Measurements from ENCODE around the gene FANCF. TPM values are rescaled to one million over a fixed set of nuclear protein-coding genes. Genes with fewer than 3 reads are reported as not detected.

FANCF gene
- total RNA-seq, 1 experiment from 2014 or later = 5.0 TPM

GRCh38 chr11:22641559-22641958 lies 15.9 kb upstream of the FANCF start:
- Histone ChIP-seq H3K27ac (ENCODE audit: low read length) (no peak overlapping the region), H3F3A (ENCODE audit: low read length, unreplicated experiment) (no peaks in the 10 kb centered on the region), H3K9me3 (ENCODE audit: low read length) (no peaks in the 10 kb centered on the region), H3K27me3 (ENCODE audit: low read length) (peaks cover 10% of the 10 kb centered on the region), H2AFZ (ENCODE audit: low read length) (no peak overlapping the region), H3K79me2 (ENCODE audit: low read length) (no peaks in the 10 kb centered on the region), H3K4me3 (ENCODE audit: low read length) (no peak overlapping the region), H3K9ac (ENCODE audit: low read length) (no peak overlapping the region), H3K4me1 (ENCODE audit: insufficient read depth, low read length) (no peaks in the 10 kb centered on the region), H3K4me2 (ENCODE audit: low read length) (no peak overlapping the region), H3K9me2 (replicated peaks; ENCODE audit: low read length) (no peaks in the 10 kb centered on the region), H4K20me1 (ENCODE audit: low read length) (no peaks in the 10 kb centered on the region), H3K36me3 (ENCODE audit: low read depth, low read length) (no peaks in the 10 kb centered on the region)
- no peak for ATAC-seq
- POLR2A ChIA-PET (ENCODE audit: unreplicated experiment) = no interaction called here
- CTCF ChIA-PET = no interaction called here
- intact Hi-C loops (cut with micrococcal nuclease) = no loop called here
- TF ChIP-seq EZH2 (IDR thresholded peaks at IDR 0.05; ENCODE audit: low read length, unreplicated experiment) = no peak
- no peak for TF ChIP-seq EZH2phosphoT487 (IDR thresholded peaks at IDR 0.05; ENCODE audit: borderline replicate concordance, low read length)
- no peak for TF ChIP-seq CTCF (conservative IDR thresholded peaks at IDR 0.05; ENCODE audit: low read depth, low read length)
- DNase-seq = no peak
- no TSS peak for BruUV-seq (replicated peaks)

- BruUV-seq (replicated peaks) = no TSS peak
- Histone ChIP-seq H4K20me1 (ENCODE audit: low read length) (no peaks in the 10 kb centered on the region), H3K79me2 (ENCODE audit: low read length) (no peaks in the 10 kb centered on the region), H3K4me3 (ENCODE audit: low read length) (no peak overlapping the region), H3K4me2 (ENCODE audit: low read length) (no peak overlapping the region), H2AFZ (ENCODE audit: low read length) (no peak overlapping the region), H3K36me3 (ENCODE audit: low read depth, low read length) (no peaks in the 10 kb centered on the region), H3K9me3 (ENCODE audit: low read length) (no peaks in the 10 kb centered on the region), H3K9me2 (replicated peaks; ENCODE audit: low read length) (no peaks in the 10 kb centered on the region), H3F3A (ENCODE audit: low read length, unreplicated experiment) (no peaks in the 10 kb centered on the region), H3K4me1 (ENCODE audit: insufficient read depth, low read length) (no peaks in the 10 kb centered on the region), H3K27ac (ENCODE audit: low read length) (no peak overlapping the region), H3K27me3 (ENCODE audit: low read length) (peaks cover 10% of the 10 kb centered on the region), H3K9ac (ENCODE audit: low read length) (no peak overlapping the region)
- CTCF ChIA-PET = no interaction called here
- intact Hi-C loops (cut with micrococcal nuclease) = no loop called here
- no peak for TF ChIP-seq EZH2phosphoT487 (IDR thresholded peaks at IDR 0.05; ENCODE audit: borderline replicate concordance, low read length)
- TF ChIP-seq CTCF (conservative IDR thresholded peaks at IDR 0.05; ENCODE audit: low read depth, low read length) = no peak
- TF ChIP-seq EZH2 (IDR thresholded peaks at IDR 0.05; ENCODE audit: low read length, unreplicated experiment) = no peak
- POLR2A ChIA-PET (ENCODE audit: unreplicated experiment) = no interaction called here
- ATAC-seq = no peak
- no peak for DNase-seq
Measured at GRCh38 chr11:22640862-22641261, 15.2 kb upstream of the FANCF start.

GRCh38 chr11:22635689-22636088 lies 10.1 kb upstream of the FANCF start:
- no peaks in the 10 kb centered on the region for H3K36me3 ChIP-seq (ENCODE audit: low read depth, low read length)
- no peaks in the 10 kb centered on the region for H4K20me1 ChIP-seq (ENCODE audit: low read length)
- H3K27ac ChIP-seq (ENCODE audit: low read length) = no peak overlapping the region
- H3K4me3 ChIP-seq (ENCODE audit: low read length) = no peak overlapping the region
- ATAC-seq (no peak), DNase-seq (no peak)
- intact Hi-C loops (cut with micrococcal nuclease) = no loop called here
- POLR2A ChIA-PET (ENCODE audit: unreplicated experiment) = no interaction called here
- BruUV-seq (replicated peaks) = no TSS peak
- H3F3A ChIP-seq (ENCODE audit: low read length, unreplicated experiment) = no peaks in the 10 kb centered on the region
- H3K9me3 ChIP-seq (ENCODE audit: low read length) = no peaks in the 10 kb centered on the region
- TF ChIP-seq CTCF (conservative IDR thresholded peaks at IDR 0.05; ENCODE audit: low read depth, low read length) = no peak
- TF ChIP-seq EZH2 (IDR thresholded peaks at IDR 0.05; ENCODE audit: low read length, unreplicated experiment) = no peak
- TF ChIP-seq EZH2phosphoT487 (IDR thresholded peaks at IDR 0.05; ENCODE audit: borderline replicate concordance, low read length) = no peak
- H2AFZ ChIP-seq (ENCODE audit: low read length) = no peak overlapping the region
- H3K27me3 ChIP-seq (ENCODE audit: low read length) = no peaks in the 10 kb centered on the region
- H3K9ac ChIP-seq (ENCODE audit: low read length) = no peak overlapping the region
- no peak overlapping the region for H3K4me2 ChIP-seq (ENCODE audit: low read length)
- no peaks in the 10 kb centered on the region for H3K79me2 ChIP-seq (ENCODE audit: low read length)
- no peaks in the 10 kb centered on the region for H3K9me2 ChIP-seq (replicated peaks; ENCODE audit: low read length)
- H3K4me1 ChIP-seq (ENCODE audit: insufficient read depth, low read length) = no peaks in the 10 kb centered on the region
- CTCF ChIA-PET = no interaction called here

Measured in PC-3 (cell line).